Cardiac fibroblast (primary cell): ENCODE measurements around the gene GJB1.

ENCODE experiments used
- DNase-seq, 2 donors: peaks; one replicate each; pipeline versions ENCODE4 v3.0.0 to v3.0.0-alpha.2; 2010; ENCODE audit warnings: low read depth in 2 of 2
- H3K4me3 ChIP-seq, 2 donors: replicated peaks in 1 of 2; 1 replicate in 1 of 2; 2 replicates in 1 of 2; pipeline ENCODE4 v1.5.1; 2011; ENCODE audit warnings: low read depth in 2 of 2, low read length in 2 of 2, mild to moderate bottlenecking in 2 of 2, moderate library complexity in 1 of 2
- TF ChIP-seq, protein P1 (sequence below): IDR thresholded peaks from one replicate; pipeline ENCODE4 v1.5.1; 2011; ENCODE audit warnings: low read depth, mild to moderate bottlenecking, low read length, inconsistent platforms

GJB1 gene

DNA sequence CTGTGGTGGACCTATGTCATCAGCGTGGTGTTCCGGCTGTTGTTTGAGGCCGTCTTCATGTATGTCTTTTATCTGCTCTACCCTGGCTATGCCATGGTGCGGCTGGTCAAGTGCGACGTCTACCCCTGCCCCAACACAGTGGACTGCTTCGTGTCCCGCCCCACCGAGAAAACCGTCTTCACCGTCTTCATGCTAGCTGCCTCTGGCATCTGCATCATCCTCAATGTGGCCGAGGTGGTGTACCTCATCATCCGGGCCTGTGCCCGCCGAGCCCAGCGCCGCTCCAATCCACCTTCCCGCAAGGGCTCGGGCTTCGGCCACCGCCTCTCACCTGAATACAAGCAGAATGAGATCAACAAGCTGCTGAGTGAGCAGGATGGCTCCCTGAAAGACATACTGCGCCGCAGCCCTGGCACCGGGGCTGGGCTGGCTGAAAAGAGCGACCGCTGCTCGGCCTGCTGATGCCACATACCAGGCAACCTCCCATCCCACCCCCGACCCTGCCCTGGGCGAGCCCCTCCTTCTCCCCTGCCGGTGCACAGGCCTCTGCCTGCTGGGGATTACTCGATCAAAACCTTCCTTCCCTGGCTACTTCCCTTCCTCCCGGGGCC, 1.2 kb downstream of the GJB1 start:
- TF ChIP-seq, protein P1, sequence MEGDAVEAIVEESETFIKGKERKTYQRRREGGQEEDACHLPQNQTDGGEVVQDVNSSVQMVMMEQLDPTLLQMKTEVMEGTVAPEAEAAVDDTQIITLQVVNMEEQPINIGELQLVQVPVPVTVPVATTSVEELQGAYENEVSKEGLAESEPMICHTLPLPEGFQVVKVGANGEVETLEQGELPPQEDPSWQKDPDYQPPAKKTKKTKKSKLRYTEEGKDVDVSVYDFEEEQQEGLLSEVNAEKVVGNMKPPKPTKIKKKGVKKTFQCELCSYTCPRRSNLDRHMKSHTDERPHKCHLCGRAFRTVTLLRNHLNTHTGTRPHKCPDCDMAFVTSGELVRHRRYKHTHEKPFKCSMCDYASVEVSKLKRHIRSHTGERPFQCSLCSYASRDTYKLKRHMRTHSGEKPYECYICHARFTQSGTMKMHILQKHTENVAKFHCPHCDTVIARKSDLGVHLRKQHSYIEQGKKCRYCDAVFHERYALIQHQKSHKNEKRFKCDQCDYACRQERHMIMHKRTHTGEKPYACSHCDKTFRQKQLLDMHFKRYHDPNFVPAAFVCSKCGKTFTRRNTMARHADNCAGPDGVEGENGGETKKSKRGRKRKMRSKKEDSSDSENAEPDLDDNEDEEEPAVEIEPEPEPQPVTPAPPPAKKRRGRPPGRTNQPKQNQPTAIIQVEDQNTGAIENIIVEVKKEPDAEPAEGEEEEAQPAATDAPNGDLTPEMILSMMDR: no peak
- no peak for DNase-seq
- no peak overlapping the region for H3K4me3 ChIP-seq

DNA sequence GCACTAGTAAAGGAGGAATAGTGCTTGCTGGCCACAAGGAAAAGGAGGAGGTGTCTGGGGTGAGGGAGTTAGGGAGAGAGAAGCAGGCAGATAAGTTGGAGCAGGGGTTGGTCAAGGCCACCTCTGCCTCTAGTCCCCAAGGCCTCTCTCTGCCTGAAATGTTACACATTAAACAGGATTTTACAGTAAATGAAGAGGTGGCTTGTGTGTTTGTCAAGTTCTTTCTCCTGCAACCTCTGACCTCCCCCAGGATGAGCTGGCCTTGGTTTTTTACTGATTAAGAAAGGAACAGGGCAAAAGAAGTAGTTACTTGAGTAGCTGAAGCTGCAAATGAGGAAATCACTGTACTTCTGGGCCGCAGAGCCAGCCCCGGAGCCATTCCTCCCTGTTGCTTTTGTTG, 2.0 kb downstream of the GJB1 start:
- TF ChIP-seq, protein P1: no peak
- DNase-seq: no peak
- H3K4me3 ChIP-seq: no peak overlapping the region

DNA sequence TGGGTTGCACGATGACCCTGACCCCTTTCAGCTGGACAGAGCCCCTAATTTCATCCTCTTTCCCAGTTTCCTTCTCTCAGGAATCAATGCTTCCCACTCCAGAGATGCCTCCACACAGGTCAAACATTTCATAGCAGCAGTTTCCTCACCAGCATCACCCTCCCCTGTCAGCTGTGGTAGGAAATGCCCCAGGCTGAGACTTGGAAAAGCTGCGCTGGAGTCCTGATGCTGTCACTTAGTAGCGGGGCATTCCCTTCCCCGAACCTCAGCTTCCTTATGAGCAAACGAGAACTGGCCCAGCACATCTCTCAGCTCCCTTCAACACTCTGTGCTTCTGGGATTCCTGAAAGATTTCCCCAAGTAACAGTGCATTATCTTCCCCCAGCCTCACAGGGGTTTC, 2.7 kb downstream of the GJB1 start:
- no peak for DNase-seq
- TF ChIP-seq, protein P1: no peak
- no peak overlapping the region for H3K4me3 ChIP-seq

DNA sequence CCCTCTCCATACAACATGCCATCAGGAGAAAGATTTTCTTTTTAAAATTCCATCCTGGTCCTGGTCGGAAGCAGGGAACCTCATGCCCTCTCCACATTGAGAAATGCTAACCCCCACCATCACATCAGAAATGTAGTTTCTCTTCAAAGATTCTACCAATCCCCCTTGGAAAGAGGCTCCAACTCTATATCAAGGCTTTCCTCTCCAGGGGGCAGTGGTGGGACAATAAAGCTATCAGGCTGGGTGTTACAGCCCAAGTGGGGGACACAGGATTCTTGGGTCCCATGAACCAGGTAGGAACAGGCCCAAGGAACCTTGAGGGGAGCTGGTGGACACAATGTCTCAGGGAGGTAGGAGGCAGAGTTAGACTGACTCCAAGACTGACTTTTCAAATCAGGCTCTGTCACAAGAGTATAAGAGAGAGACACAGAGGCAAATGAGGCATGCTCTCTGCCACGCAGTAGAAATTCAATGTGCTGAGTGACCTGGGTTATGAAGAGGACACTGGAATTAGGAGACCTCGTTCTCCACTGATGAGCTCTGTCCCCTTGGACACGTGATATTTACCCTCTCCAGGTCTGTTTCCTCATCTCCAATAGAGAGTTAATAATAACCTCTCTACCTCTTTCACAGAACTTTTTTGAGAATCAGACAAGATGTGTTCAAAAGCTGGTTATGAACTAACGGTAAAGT, 4.5 kb downstream of the GJB1 start:
- DNase-seq: no peak
- H3K4me3 ChIP-seq: no peak overlapping the region
- TF ChIP-seq, protein P1: no peak

DNA sequence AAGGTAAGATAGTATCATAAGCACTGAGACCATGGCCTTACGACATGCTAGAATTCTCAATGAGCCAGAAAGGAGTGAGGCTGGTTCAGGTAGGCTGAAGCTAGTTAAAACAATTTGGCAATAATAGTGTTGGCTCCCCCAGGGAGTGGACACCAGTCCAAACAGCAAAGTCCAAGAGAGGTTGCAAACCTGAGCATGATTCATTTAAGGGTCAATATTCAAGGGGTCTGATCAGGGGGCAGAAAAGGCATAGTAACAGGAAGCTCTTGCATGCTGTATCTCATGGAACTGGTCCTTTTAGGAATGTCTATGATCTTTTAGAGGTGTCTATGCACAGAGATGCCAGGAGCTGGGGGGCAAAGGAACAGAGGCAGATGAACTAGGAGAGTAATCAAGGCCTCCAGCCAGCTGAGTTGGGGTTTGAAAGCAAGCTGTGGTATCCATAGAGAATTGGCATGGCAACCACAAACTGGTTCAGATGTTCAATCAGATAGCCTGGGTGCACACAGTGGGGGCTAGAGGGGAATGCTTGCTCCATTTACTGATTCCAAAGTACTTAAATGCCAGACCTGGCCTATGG, 5.1 kb downstream of the GJB1 start:
- TF ChIP-seq, protein P1: no peak
- DNase-seq: no peak
- no peak overlapping the region for H3K4me3 ChIP-seq

DNA sequence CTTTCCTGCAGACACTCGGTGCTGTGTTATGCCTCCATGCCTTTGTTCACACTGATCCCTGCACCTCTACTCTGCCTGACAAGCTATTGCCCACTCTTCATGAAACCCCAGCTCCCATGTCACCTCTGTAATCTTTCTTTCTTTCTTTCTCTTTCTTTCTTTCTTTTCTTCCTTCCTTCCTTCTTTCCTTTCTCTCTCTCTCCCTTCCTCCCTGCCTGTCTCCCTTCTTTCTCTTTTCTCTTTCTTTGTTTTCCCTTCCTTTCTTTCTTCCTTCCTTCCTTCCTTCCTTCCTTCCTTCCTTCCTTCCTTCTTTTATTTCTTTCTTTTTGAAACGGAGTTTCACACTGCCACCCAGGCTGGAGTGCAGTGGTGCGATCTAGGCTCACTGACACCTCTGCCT, 12.5 kb downstream of the GJB1 start:
- DNase-seq: no peak
- TF ChIP-seq, protein P1: no peak
- no peak overlapping the region for H3K4me3 ChIP-seq

DNA sequence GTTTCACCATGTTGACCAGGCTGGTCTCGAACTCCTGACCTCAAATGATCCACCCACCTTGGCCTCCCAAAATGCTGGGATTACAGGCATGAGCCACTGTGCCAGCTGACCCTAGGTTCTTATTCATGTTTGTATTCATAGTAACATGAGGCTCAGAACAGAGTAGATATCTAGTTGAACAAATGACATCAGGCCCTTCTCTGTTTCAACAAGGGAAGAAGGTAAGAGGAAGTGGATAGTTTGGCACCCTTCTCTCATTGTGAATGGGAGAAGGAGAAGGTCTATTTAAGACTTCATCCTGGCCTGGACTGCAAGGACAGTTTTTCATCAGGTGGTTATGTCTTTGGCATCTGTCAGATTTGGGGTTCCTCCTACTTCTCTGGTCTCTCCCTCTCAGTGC, 13.8 kb downstream of the GJB1 start:
- TF ChIP-seq, protein P1: no peak
- no peak overlapping the region for H3K4me3 ChIP-seq
- no peak for DNase-seq
